Stimulated activated CD4-positive, alpha-beta T cell treated with anti-CD3 and anti-CD28 coated beads, Interleukin-4, amount 100 ng/mL, for 24 hours (primary cell): ENCODE data around the gene FNDC3A.
"Not testable (repeated sequence)": the region's sequence is repeated elsewhere in the genome, so short reads cannot be mapped to it uniquely, and the experiment has no call there.

ENCODE experiments used
- DNase-seq: peaks from one replicate; pipeline ENCODE4 v3.0.0-alpha.2; 2020

The FNDC3A gene

DNA sequence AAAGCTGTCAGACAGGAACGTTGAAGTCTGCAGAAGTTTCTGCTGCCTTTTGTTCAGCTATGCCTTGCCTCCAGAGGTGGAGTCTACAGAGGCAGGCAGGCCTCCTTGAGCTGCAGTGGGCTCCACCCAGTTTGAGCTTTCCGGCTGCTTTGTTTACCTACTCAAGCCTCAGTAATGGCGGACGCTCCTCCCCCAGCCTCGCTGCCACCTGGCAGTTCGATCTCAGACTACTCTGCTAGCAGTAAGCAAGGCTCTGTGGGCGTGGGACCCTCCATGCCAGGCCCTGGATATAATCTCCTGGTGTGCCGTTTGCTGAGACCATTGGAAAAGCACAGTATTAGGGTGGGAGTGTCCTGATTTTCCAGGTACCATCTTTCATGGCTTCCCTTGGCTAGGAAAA lies 187.4 kb downstream of the FNDC3A start:
- not testable (repeated sequence) for DNase-seq

DNA sequence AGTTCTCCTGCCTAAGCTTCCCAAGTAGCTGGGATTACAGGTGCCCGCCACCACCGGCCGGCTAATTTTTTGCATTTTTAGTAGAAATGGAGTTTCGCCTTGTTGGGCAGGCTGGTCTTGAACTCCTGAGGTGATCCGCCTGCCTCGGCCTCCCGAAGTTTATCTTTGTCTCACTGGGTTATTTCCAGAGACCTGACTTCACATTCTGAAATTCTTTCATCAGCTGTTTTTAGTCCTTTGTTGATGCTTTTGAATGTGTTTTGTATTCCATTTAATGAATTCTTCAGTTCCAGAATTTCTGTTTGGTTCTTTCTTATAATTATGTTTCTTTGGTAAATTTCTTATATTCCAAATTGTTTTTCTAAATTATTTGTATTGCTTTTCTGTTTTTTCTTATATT lies 189.0 kb downstream of the FNDC3A start:
- DNase-seq: no peak

DNA sequence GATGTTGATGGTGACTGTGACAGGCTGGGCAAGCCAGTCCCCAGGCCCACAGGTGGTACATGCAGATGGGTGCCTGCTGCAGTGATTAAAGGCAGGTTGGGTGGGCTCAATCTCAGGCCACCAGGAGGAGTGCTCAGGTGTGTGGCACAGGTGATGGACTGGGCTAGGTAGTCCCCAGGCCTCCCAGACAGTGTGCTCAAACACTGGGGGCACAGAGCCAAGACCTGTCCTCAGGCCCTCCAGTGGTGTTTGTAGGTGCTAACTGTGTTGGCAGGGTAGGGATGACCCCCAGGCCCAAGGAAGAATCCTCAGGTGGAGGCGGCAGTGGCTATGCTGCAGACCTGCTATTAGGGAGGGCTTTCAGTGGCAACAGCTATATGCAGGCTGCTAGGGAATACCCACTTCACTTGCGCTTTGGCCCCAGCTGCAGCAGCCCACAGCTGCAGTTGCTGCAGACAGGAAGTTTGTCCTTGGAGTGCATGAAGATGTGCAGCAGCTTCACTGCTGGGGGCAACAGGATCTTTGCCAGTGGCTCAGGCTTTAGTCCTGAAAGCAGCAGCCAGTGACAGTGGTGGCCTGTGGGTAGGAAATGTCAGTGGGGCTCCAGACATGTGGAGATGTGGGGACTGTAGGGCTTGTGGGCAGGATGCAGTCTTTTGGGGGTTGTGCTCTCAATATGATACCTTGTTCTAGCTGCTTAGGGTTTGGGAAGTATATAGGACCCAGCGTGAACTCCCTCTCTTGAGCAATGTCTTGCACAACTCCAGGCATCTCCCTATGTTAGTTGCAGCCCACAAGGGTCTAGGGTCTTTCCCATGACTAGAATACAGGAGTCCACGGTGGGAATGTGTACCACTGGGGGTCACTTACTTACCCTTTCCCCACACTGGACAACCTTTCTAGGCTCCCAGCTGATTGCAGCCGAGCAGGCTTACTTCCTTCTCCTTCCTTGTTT lies 190.4 kb downstream of the FNDC3A start:
- DNase-seq: no peak

DNA sequence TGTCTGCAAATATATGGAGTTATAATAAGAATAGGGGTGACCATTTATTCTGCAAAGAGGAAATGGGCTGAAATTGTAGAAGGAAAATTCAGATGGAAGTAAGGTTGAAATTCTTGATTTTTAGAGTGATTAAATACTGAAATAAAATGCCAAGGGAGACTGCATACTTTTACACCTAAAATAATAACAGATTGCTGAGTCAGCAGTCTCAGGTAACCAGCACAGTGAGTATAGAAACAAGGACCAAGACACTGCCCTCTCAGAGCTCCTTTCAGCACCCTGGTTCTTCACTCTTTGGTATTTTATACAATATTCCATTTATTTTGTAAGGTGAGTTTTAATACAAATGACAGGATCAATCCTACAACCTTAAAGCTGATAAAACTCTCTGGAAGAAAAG lies 195.6 kb downstream of the FNDC3A start:
- no peak for DNase-seq

DNA sequence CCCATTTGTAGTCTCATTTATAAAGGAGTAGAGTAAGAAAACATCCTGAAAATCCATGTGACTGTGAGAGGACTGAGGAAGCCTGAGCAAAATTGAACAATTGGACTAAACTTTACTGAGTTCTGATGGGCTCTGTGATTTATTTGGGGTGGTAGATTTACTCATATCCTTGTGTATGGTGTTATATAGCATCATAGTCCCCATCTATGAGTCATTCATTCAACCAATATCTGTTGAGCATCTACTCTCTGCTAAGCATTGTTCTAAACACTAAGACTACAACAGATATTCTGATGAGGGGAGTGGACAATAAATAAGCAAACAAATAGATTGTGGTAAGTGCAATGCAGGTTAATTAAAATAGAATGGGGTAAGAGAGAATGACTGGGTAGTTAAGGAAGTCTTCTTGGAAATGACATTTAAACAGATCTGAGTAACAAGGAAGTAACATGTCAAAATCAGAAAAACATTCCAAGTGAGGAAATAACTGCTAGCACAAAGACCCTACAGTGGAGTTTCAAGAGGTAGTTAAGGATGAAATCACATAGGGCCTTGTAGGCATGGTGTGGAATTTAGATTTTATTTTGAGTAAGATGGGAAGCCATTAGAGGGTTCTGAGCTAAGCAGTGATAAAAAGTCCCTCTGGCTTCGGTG lies 208.1 kb downstream of the FNDC3A start:
- no peak for DNase-seq

DNA sequence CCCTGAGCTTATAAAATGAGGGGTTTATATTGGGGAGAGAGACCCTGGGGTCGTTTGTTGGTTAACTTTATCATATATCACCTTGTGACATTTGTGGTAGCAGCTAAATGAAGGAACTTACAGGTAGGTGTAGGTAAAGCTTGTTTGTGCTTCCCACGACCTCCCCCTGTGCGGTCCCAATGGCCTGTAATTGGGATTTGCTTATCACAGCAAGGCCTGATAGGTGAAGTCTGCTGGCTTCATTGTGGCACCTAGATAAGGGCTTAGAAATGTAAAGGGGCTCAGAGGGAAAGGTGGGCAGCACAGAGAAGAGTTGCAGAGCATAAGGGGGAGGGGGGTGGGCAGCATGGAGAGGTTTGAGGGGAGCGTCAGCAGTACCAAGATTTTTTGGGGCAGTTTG lies 208.9 kb downstream of the FNDC3A start:
- DNase-seq: no peak

DNA sequence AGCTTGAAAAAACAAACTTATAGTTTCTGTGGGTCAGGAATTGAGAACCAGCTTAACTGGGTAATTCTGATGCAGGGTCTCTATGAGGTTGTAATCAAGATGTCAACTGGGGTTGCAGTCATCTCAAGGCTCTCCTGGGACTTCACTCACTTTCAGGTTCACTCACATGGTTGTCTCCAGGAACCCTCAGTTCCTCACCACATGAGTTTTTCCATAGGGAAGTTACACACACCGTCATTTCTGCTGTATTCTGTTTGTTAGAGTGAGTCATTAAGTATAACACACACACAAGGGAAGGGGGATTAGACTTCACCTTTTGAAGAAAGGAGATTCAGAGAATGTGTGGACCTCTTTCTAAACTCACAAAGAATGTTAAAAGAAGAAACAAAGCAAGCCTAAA lies 209.6 kb downstream of the FNDC3A start:
- DNase-seq: no peak

DNA sequence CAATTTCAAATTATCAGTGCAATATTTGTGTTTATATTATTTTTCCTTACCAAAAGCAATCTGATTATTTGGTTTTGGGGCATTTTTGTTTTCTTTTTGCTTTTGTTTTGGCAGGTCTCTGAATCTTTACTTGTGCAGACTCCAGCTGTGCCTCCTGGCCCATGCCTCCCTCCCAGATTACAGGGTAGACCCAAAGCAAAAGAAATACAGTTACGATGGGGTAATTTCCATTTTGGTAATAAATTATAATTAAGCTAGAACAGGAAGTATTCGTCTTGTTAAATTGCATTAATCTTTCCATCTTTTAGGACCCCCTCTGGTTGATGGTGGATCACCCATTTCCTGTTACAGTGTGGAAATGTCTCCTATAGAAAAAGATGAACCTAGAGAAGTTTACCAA lies 215.2 kb downstream of the FNDC3A start:
- no peak for DNase-seq

DNA sequence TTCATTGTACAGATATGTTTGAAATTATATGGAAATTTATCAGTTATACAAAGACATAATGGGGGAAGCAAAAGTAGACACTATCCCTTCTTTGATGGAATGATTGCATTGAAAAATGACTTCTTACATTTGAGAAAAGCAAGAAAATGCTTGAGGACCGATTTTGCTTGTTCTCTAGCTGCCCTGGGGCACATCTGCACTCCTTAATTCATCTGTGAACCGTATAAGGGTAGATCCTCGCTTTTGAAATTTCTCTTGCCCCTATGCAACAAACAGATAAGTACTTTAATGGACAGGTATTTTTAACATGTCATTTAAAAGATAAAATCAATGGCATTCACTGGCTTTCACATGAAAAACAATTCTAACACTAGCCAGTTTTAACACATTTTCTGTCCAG lies 230.9 kb downstream of the FNDC3A start:
- DNase-seq: no peak

DNA sequence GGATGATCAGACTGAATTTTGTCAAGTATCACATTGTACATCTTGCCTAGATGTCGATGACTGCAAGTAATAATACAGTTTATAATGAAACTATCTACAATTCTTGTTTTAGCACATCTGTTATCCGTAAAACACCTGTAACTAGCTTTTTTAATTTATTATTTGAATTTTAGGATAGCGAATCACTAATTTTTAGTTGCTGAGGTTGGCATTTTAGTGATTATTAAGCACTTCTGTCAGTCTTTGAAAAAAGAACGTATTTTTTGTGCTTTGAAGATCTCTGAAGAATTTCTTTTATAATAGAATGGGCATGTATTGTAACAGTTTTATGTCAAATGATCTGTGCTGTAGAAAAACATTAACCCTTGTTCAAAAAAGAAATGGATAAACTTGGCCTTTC lies 232.9 kb downstream of the FNDC3A start:
- DNase-seq: no peak

DNA sequence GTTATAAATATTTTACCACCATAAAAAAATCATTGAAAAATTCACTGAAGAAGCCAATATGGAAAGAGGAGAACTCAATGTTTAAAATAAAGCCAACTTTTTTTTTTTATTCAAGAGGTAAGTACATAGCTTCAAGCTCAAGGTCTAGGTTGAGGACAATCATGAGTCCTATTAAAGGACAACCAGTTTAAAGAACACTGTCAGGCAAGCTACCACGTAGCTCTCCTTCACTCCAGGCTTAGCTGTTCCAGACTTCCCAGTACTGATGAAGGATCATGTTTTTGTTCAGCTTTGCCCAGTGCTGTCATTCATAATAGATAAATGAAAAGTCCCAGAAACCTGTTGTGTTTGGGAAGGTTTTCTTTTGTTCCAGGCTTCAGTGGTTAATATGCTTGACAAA lies 234.4 kb downstream of the FNDC3A start:
- DNase-seq: no peak

DNA sequence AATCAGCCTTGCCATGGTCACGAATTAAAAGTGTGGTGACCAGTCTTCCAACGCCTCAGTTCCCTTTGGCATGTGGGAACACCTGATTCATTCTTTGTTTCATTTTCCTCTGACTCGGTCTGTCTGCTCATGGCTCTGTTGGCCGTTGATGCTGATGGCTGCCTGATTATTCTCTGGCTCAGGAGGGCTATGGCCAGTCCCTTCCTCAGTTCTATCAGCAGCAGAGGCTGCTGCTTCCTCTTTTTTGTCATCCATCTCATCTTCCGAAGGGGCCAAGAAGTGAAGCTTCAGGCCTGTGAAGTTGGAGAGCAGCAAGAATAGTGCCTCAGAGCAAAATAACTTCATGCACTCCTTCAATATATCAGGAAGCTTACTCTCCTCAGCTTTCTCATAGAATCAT lies 235.0 kb downstream of the FNDC3A start:
- DNase-seq: no peak

DNA sequence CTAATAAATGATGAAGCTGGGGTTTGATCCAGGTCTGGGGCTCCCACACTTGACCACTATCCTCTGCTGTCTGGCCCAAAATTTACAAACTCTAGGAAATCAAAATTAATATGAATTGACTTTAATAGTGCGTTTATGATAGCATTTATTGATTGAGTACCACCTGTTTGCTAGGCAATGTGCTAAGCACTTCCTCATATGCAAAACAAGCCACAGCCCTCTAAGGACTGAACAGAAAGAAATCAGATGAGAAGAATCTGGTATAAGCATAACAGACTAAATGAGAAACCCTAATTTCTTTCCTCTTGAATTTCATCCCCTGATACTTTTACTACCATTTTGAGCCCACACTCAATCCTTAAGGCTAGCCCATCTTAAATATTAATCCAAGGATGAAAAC lies 237.8 kb downstream of the FNDC3A start:
- DNase-seq: no peak

DNA sequence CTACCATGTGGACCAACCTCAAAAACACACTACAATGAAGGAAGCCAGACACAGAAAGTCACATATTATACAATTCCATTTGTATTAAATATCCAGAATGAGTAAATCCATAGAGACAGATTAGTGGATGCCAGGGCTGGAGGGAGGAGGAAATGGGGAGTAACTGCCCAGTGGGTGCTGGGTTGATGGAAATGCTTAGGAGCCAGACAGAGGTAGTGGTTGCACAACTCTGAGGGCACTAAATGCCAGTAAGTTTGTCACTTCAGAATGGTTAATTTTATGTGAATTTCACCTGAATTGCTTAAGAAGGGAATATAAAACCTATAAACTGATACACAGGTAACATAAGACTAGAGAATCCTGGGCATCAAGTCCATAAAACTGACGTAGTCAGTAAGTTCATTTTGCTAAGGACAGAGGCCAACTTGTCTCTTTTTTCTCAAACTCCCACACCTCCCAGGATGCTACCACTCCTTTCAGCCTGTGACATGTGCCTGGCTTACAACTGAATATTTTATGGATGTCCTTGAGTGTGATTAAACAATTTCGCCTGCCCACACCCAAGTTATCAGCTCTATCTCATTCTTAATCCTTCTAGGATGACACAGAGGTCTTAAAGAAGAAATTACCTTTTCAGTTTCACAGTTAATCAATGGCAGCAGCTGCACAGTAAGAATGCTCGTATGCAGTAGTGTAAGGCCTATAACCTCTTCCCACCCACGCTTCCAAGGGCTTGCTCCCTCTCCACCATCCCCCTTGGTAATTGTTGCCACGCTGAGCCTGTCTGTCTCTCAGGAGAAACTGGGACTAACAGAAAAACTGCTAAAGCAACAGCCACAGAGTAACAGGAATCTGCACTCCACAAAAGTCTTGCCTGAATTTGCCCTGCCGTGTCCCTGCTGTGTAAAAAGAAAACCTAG lies 238.5 kb downstream of the FNDC3A start:
- DNase-seq: no peak

DNA sequence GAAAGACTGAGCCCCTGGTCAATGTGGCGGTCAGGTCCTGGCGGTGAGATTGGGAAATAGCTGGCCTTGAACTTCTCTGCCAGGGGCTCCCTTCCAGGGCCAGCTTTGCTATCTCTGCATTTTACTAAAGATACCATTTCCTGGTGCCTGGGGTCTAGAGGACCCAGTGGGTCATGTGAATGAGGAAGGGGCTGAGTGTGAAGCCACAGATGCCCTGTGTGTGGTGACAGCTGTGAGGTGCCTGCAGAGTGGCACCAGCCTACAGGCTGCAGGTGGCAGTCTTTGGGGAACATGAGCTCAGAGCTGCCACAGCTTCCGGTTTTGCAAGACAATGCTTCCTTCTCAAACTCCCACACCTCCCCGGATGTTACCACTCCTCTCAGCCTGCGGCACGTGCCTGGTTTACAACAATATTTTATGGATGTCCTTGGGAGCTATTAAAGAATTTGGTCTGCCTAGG lies 239.2 kb downstream of the FNDC3A start:
- peak; percentile 41 for DNase-seq

DNA sequence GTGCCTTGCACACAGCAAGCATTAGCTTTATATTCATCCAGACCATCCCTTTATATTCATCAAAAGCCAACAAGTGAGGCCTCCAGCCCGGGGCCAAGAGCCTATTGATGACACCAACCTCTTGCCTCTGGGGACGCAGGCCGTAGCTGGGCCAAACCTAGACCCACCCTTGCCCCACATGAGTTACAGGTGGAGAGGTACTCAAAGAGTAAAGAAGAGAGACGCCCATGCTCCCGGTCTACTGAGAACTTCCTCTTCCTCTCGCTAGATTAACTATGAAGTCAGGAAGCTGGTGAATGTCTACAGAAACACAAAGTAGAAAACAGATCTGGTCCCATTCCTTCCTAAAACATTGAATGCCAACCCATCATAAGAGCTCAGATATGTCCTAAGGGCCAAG lies 240.6 kb downstream of the FNDC3A start:
- no peak for DNase-seq

DNA sequence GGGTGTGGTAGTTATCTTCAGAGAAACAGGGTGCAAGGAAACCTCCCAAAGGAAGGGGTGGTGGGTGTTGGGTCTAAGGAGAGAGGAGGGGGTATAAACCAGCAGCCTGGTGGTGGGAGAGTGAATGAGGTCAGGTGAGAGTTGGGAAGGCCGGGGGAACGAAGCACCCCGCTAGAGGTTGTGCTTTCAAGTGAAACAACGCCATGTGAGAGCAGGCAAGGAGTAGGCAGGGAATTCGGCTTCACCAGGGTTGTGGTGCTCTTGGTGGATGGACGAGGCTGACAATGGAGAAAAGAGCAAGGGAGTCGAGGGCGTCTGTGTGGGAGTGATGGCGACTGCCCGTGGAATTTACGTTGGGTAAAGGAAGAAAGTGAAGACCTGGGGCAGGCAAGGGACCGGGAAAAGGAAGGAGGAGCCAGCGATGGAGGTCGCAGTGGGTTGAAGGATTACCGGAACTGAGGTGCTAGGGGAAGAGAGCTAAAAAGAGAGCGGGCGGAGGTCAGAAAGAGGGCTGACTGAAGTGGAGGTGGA lies 242.3 kb downstream of the FNDC3A start:
- no peak for DNase-seq

DNA sequence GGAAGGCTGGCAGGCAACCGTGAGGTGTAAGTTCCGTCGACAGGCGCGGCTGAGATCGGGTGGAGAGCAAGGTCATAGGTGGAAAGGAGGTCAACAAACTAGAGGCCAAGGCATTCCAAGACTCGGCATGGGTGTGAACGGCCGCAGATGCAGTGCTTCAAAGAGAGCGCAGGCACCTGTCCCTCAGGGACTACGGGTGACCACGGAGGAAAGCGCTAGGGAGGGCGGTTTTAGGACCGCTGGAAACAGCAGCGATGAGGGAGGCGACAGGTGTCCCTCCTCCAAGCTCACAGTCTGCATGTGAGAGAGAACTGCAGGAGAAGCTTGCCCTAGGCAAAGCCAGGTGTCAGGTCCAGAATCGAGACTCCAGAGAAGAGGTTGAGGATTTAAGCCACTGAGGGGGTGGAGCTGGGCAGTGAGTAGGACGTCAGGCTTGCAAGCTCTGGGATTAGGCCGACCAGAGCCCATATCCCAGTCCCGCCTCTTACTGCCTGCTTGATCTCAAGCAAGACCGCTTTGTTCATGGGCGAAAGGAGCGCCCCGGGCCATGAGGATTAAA lies 242.9 kb downstream of the FNDC3A start:
- DNase-seq: no peak

DNA sequence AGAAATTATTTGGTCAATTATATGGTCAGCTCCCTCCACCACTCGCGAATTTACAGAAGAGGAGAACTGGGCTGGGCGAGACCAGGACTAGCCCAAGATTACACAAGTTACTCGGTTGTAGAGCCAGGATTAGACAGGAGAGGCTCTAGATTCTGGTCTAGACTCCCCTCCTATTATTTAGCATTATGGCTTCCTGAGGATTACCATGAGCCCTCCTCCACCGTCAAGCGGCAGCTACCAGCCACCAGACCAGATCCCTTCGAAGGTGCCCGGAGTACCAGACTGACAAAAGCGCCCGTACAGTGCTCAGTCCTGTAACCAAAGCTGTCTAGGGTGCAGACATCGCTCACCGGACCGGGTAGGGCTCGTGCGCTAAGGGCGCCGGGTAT lies 243.9 kb downstream of the FNDC3A start:
- DNase-seq: no peak

DNA sequence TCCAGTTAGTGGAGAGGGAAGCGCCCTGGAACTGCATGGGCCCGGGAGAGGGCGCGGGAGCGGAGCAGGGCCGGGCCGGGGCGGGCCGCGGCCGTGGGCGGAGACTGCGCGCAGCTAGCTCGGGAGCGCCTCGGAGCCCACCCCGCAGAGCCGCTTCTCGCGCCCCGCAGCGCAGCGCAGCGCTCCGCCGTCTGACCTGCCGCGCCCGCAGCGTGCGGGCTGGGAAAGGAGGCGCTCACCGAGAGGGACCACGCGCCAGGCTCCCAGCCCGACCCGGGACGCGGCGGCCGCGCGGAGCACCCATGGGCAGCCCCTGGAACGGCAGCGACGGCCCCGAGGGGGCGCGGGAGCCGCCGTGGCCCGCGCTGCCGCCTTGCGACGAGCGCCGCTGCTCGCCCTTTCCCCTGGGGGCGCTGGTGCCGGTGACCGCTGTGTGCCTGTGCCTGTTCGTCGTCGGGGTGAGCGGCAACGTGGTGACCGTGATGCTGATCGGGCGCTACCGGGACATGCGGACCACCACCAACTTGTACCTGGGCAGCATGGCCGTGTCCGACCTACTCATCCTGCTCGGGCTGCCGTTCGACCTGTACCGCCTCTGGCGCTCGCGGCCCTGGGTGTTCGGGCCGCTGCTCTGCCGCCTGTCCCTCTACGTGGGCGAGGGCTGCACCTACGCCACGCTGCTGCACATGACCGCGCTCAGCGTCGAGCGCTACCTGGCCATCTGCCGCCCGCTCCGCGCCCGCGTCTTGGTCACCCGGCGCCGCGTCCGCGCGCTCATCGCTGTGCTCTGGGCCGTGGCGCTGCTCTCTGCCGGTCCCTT lies 244.5 kb downstream of the FNDC3A start, which contains the start of gene MLNR:
Gene MLNR (plus strand): TSS at position 303 of the 820 bp plus-strand sequence. CDS start 0 bp downstream, at position 303.
- peak; percentile 47 for DNase-seq

DNA sequence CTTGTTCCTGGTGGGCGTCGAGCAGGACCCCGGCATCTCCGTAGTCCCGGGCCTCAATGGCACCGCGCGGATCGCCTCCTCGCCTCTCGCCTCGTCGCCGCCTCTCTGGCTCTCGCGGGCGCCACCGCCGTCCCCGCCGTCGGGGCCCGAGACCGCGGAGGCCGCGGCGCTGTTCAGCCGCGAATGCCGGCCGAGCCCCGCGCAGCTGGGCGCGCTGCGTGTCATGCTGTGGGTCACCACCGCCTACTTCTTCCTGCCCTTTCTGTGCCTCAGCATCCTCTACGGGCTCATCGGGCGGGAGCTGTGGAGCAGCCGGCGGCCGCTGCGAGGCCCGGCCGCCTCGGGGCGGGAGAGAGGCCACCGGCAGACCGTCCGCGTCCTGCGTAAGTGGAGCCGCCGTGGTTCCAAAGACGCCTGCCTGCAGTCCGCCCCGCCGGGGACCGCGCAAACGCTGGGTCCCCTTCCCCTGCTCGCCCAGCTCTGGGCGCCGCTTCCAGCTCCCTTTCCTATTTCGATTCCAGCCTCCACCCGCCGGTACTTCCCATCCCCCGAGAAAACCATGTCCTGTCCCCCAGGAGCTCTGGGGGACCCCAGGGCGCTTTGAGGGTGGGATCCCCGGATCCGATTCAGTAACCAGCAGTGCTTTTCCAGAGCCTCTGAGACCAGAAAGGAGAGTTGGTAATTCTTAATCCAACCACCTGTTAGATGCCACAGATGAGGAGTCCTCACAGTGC lies 245.3 kb downstream of the FNDC3A start:
- DNase-seq: no peak
